ENCODE results near the gene ADAMTS20. TPM values are rescaled to one million over a fixed set of nuclear protein-coding genes. Genes with fewer than 3 reads are reported as not detected.
"Not testable (repeated sequence)": the region's sequence is repeated elsewhere in the genome, so short reads cannot be mapped to it uniquely, and the experiment has no call there.

The ADAMTS20 gene
- total RNA-seq, 8 experiments from 2014 or later: 0.05 to 4.8 (median 2.4) TPM; not detected in 2

- H3K27ac ChIP-seq: no peak overlapping the region
- peak in 5 of 8 experiments; percentile 36 to 43 (median 38) for ATAC-seq (replicated peaks in 6 of 8)
- H3K4me3 ChIP-seq: peak overlapping the region; percentile 45 to 59 (median 58)
- peaks cover 11 to 12% of the 10 kb centered on the region in 2 donors for H3K4me1 ChIP-seq (replicated peaks in 1 of 2)
- 0 to 4% (median 1%) methylated on average over 1 to 14 of the region's 48 CpGs; no CpG with 5 or more reads in 6 of the 10 experiments for WGBS, 10 experiments
- in situ Hi-C loops (cut with MboI; ENCODE audit: low pct_unique_long_range_greater_than_20kb in 2 of 9, low sequenced_read_pairs in 9 of 9, unreplicated experiment in 9 of 9): no loop called here
Measured at GRCh38 chr12:43551279-43551970, 578 bp downstream of the ADAMTS20 start.

GRCh38 chr12:43550831-43551271 lies 1.2 kb downstream of the ADAMTS20 start:
- Histone ChIP-seq H3K4me1 (replicated peaks in 1 of 2) (peaks cover 11 to 12% of the 10 kb centered on the region in 2 donors), H3K4me3 (peak overlapping the region; percentile 45 to 59 (median 58)), H3K27ac (no peak overlapping the region)
- 0 to 17% (median 0%) methylated on average over 1 to 13 of the region's 31 CpGs; no CpG with 5 or more reads in 5 of the 10 experiments for WGBS, 10 experiments
- peak in 5 of 8 experiments; percentile 4 to 13 (median 8) for ATAC-seq (replicated peaks in 6 of 8)
- in situ Hi-C loops (cut with MboI; ENCODE audit: low pct_unique_long_range_greater_than_20kb in 2 of 9, low sequenced_read_pairs in 9 of 9, unreplicated experiment in 9 of 9): no loop called here

- Histone ChIP-seq H3K27ac (no peak overlapping the region), H3K4me1 (replicated peaks in 1 of 2) (peaks cover 0 to under 1% of the 10 kb centered on the region in 2 donors), H3K4me3 (no peak overlapping the region)
- 0 to 100% (median 57%) methylated on average over 1 to 3 of the region's 3 CpGs; no CpG with 5 or more reads in 2 of the 10 experiments for WGBS, 10 experiments
- in situ Hi-C loops (cut with MboI; ENCODE audit: low pct_unique_long_range_greater_than_20kb in 2 of 9, low sequenced_read_pairs in 9 of 9, unreplicated experiment in 9 of 9): no loop called here
- ATAC-seq (replicated peaks in 6 of 8): no peak
Measured at GRCh38 chr12:43544703-43545102, 7.3 kb downstream of the ADAMTS20 start.

GRCh38 chr12:43540470-43540869 lies 11.5 kb downstream of the ADAMTS20 start:
- Histone ChIP-seq H3K4me3 (no peak overlapping the region), H3K4me1 (replicated peaks in 1 of 2) (no peaks in the 10 kb centered on the region), H3K27ac (no peak overlapping the region)
- in situ Hi-C loops (cut with MboI; ENCODE audit: low pct_unique_long_range_greater_than_20kb in 2 of 9, low sequenced_read_pairs in 9 of 9, unreplicated experiment in 9 of 9): no loop called here
- no peak for ATAC-seq (replicated peaks in 6 of 8)

- in situ Hi-C loops (cut with MboI; ENCODE audit: low pct_unique_long_range_greater_than_20kb in 2 of 9, low sequenced_read_pairs in 9 of 9, unreplicated experiment in 9 of 9); ATAC-seq (replicated peaks in 6 of 8); H3K4me1 ChIP-seq (replicated peaks in 1 of 2); H3K27ac ChIP-seq; H3K4me3 ChIP-seq: not testable (repeated sequence)
Measured at GRCh38 chr12:43537675-43538074, 14.3 kb downstream of the ADAMTS20 start.

- Histone ChIP-seq H3K4me3 (no peak overlapping the region), H3K27ac (no peak overlapping the region), H3K4me1 (replicated peaks in 1 of 2) (no peaks in the 10 kb centered on the region)
- ATAC-seq (replicated peaks in 6 of 8): peak in 3 of 8 experiments; percentile 23 to 74 (median 65)
- in situ Hi-C loops (cut with MboI; ENCODE audit: low pct_unique_long_range_greater_than_20kb in 2 of 9, low sequenced_read_pairs in 9 of 9, unreplicated experiment in 9 of 9): loop anchor here in 1 of 9 experiments (25.0 kb wide), 2 partner anchors 196 to 371 kb away; no protein-coding TSS in a partner anchor
- WGBS, 10 experiments: 20 to 100% (median 83%) methylated on average over 1 to 3 of the region's 3 CpGs; no CpG with 5 or more reads in 5 of the 10 experiments
Measured at GRCh38 chr12:43516045-43516444, 36.0 kb downstream of the ADAMTS20 start.

- in situ Hi-C loops (cut with MboI; ENCODE audit: low pct_unique_long_range_greater_than_20kb in 2 of 9, low sequenced_read_pairs in 9 of 9, unreplicated experiment in 9 of 9): loop anchor here in 1 of 9 experiments (25.0 kb wide), 2 partner anchors 211 to 386 kb away; no protein-coding TSS in a partner anchor
- Histone ChIP-seq H3K4me1 (replicated peaks in 1 of 2) (no peaks in the 10 kb centered on the region), H3K27ac (no peak overlapping the region), H3K4me3 (no peak overlapping the region)
- ATAC-seq (replicated peaks in 6 of 8): no peak
- WGBS, 10 experiments: 0 to 100% (median 59%) methylated on average over 1 to 2 of the region's 2 CpGs
Measured at GRCh38 chr12:43501703-43502102, 50.3 kb downstream of the ADAMTS20 start.

GRCh38 chr12:43493261-43493797 lies 58.7 kb downstream of the ADAMTS20 start:
- in situ Hi-C loops (cut with MboI; ENCODE audit: low pct_unique_long_range_greater_than_20kb in 2 of 9, low sequenced_read_pairs in 9 of 9, unreplicated experiment in 9 of 9): no loop called here
- Histone ChIP-seq H3K4me3 (no peak overlapping the region), H3K4me1 (replicated peaks in 1 of 2) (no peaks in the 10 kb centered on the region), H3K27ac (no peak overlapping the region)
- peak in 2 of 8 experiments; percentile 88 to 96 for ATAC-seq (replicated peaks in 6 of 8)
- WGBS, 10 experiments: 20 to 100% (median 81%) methylated on average over 1 to 2 of the region's 2 CpGs

- WGBS, 10 experiments: 0 to 100% (median 94%) methylated on average over 1 to 2 of the region's 3 CpGs; no CpG with 5 or more reads in 5 of the 10 experiments
- Histone ChIP-seq H3K27ac (no peak overlapping the region), H3K4me1 (replicated peaks in 1 of 2) (no peaks in the 10 kb centered on the region), H3K4me3 (no peak overlapping the region)
- in situ Hi-C loops (cut with MboI; ENCODE audit: low pct_unique_long_range_greater_than_20kb in 2 of 9, low sequenced_read_pairs in 9 of 9, unreplicated experiment in 9 of 9): no loop called here
- no peak for ATAC-seq (replicated peaks in 6 of 8)
Measured at GRCh38 chr12:43482311-43483085, 69.5 kb downstream of the ADAMTS20 start.

- Histone ChIP-seq H3K4me3 (no peak overlapping the region), H3K4me1 (replicated peaks in 1 of 2) (no peaks in the 10 kb centered on the region), H3K27ac (no peak overlapping the region)
- ATAC-seq (replicated peaks in 6 of 8): no peak
- 7 to 100% (median 88%) methylated on average over 1 to 3 of the region's 3 CpGs for WGBS, 10 experiments
- in situ Hi-C loops (cut with MboI; ENCODE audit: low pct_unique_long_range_greater_than_20kb in 2 of 9, low sequenced_read_pairs in 9 of 9, unreplicated experiment in 9 of 9): no loop called here
Measured at GRCh38 chr12:43480591-43480990, 71.4 kb downstream of the ADAMTS20 start.

- Histone ChIP-seq H3K27ac (no peak overlapping the region), H3K4me3 (no peak overlapping the region), H3K4me1 (replicated peaks in 1 of 2) (no peaks in the 10 kb centered on the region)
- 0 to 80% (median 25%) methylated on average over 1 to 3 of the region's 3 CpGs; no CpG with 5 or more reads in 1 of the 10 experiments for WGBS, 10 experiments
- in situ Hi-C loops (cut with MboI; ENCODE audit: low pct_unique_long_range_greater_than_20kb in 2 of 9, low sequenced_read_pairs in 9 of 9, unreplicated experiment in 9 of 9): no loop called here
- ATAC-seq (replicated peaks in 6 of 8): no peak
Measured at GRCh38 chr12:43462741-43463140, 89.3 kb downstream of the ADAMTS20 start.

GRCh38 chr12:43462080-43462479 lies 89.9 kb downstream of the ADAMTS20 start:
- Histone ChIP-seq H3K4me1 (replicated peaks in 1 of 2) (no peaks in the 10 kb centered on the region), H3K27ac (no peak overlapping the region), H3K4me3 (no peak overlapping the region)
- in situ Hi-C loops (cut with MboI; ENCODE audit: low pct_unique_long_range_greater_than_20kb in 2 of 9, low sequenced_read_pairs in 9 of 9, unreplicated experiment in 9 of 9): no loop called here
- WGBS, 10 experiments: 0 to 100% (median 63%) methylated on average over 1 to 2 of the region's 2 CpGs; no CpG with 5 or more reads in 1 of the 10 experiments
- peak in 1 of 8 experiments; percentile 27 for ATAC-seq (replicated peaks in 6 of 8)

GRCh38 chr12:43459285-43459684 lies 92.7 kb downstream of the ADAMTS20 start:
- Histone ChIP-seq H3K4me3 (no peak overlapping the region), H3K27ac (no peak overlapping the region), H3K4me1 (replicated peaks in 1 of 2) (no peaks in the 10 kb centered on the region)
- in situ Hi-C loops (cut with MboI; ENCODE audit: low pct_unique_long_range_greater_than_20kb in 2 of 9, low sequenced_read_pairs in 9 of 9, unreplicated experiment in 9 of 9): no loop called here
- WGBS, 10 experiments: 20 to 100% (median 97%) methylated on average over 1 to 4 of the region's 4 CpGs; no CpG with 5 or more reads in 3 of the 10 experiments
- ATAC-seq (replicated peaks in 6 of 8): no peak
